GM12865 (cell line): ENCODE measurements around the gene VPS39.

Experiments
- DNase-seq: peaks from one replicate; pipeline ENCODE4 v3.0.0; 2010; ENCODE audit warnings: low read depth
- H3K4me3 ChIP-seq: 2 replicates; pipeline ENCODE4 v1.5.1; 2011; ENCODE audit warnings: mild to moderate bottlenecking, low read depth, low read length, control low read depth
- CTCF ChIP-seq: IDR thresholded peaks from 2 replicates; pipeline ENCODE4 v1.5.1; 2011; ENCODE audit warnings: low read length, control low read depth, low read depth, inconsistent platforms; ENCODE audit not compliant: insufficient read depth; ENCODE audit errors: missing control alignments

VPS39 gene

GRCh38 chr15:42147431-42147735 is 60.7 kb downstream of the VPS39 start:
- no peak overlapping the region for H3K4me3 ChIP-seq
- TF ChIP-seq CTCF: no peak
- DNase-seq: no peak

GRCh38 chr15:42146551-42147430 is 61.3 kb downstream of the VPS39 start:
- DNase-seq: no peak
- TF ChIP-seq CTCF: no peak
- no peak overlapping the region for H3K4me3 ChIP-seq

GRCh38 chr15:42145546-42146455 is 62.3 kb downstream of the VPS39 start:
- DNase-seq: no peak
- no peak overlapping the region for H3K4me3 ChIP-seq
- no peak for TF ChIP-seq CTCF

DNA sequence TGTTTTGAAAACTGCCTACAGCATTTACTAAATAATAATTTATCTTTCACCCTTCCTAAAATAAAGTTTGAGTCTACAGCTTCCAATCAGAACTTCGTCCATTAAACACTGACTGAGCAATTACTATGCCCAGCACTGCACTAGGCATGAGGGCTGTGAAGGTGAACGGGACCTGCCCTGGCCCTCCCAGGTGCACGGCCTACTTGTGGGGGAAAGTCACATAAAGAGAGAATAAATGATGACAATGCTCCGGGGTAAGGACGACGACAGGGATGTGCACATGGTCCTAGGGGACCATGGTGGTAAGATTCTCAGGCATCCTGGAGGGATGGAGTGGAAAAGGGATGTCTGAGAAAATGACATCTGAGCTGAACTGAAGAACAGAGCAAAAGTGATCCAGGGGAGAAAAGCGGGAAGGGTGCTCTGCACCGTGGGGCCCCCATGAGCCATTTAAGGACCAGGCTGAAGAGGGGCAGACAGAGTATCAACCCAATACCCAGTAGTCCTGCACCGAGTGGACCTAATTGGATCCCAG is 63.2 kb downstream of the VPS39 start:
- no peak overlapping the region for H3K4me3 ChIP-seq
- no peak for TF ChIP-seq CTCF
- DNase-seq: no peak

DNA sequence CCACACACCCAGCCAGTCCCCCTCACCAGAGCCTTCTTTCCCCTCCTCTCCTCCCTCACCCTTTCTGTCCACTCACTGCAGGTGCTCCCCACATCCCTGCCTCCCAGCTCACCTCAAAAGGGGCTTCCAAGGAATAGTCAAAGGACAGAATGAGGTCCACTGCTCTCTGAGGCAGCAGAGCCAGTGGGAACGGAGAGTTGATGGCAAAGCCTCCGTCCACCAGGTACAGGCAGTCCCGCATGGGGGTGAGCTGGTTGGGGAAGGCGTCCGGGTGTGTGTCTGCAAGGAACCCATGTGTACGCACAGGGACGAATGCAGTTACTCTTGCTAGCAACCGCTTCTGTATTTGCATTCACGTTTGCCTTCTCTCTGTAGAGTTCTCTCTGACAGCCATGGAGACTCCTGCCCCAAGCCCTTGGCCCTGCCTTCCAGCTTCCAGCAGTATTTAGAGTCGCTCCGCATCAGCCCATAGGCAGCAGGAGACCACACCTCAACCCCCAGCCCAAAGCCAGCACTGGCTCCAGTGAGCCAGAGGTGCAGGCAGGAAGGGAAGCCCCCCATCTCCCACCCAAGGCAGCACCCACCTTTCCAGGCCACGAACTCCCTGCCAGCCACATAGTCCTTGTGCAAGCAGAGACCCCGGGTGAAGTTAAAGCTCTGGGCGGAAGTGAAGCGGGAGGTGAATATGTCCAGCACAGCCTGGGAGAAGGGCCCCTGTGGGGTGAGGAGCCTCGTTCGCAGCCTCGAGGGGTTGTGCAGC is 64.1 kb downstream of the VPS39 start:
- TF ChIP-seq CTCF: no peak
- DNase-seq: no peak
- no peak overlapping the region for H3K4me3 ChIP-seq

DNA sequence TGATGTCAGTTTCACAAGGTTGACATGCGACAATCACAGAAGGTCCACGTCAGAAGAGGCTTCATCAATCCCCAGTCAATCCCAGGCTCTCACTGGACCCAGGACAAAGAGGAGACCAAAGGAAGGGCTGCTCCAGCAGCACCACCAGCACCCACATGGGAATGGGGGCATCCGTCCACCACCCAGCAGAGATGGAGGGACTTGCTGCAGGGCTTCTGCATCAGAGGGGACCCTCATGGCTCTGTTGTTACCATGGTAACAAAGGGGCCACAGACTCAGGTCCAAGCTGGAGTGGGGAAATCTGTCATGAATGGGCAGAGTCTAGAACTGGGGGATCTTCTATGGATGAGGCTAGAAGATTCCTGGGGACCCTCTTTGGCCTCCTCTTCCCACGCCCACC is 64.7 kb downstream of the VPS39 start:
- no peak overlapping the region for H3K4me3 ChIP-seq
- no peak for DNase-seq
- no peak for TF ChIP-seq CTCF
